Endometrium (tissue), 2 donors: ENCODE measurements around the gene SLC22A7.
"Not testable (repeated sequence)": the region's sequence is repeated elsewhere in the genome, so short reads cannot be mapped to it uniquely, and the experiment has no call there.

Experiments
- FAIRE-seq: peaks from 2 replicates; lab custom pipeline; 2012; peaks lifted over from hg19 to GRCh38; lab: Jason Lieb, UNC
- donor health status: control.
- donor health status: control.

Gene SLC22A7

DNA sequence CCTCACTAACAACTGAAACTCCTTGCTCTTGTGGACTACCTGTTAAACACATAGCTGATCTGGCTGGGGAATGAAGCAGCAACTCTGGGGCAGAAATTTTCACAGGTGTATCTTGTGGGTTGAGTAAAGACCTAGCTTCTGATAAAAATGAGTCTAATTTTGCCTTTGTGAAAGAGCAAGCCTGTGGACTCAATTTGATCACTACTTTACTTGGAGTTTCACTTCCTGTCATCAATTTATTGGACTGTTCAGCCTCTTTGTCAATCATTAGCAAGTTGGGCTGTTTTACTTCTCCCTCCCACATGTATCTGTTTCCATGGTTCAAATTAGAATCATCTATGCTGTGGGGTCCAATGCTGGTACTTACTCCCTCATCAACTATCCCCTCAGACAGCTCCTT is 40.2 kb downstream of the SLC22A7 start:
- no peak for FAIRE-seq

DNA sequence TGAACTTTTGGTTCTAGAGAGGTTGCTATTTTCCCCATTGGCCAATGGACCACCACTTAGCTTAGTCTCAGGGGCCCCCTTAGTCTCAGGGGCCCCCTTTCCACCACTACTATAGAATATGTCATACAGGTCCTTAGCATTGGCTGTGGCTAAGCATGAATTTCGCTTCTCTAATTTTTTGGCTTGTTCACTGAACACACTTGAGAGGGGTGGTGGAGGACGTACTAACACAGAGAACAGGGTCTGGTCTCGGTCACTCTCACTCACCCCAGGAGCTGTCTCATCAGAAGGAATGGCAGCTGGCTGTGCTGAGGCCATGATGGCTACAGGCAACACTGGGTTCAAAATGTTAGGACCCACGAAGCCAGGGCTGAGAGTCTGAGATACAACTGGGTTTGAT is 41.1 kb downstream of the SLC22A7 start:
- no peak for FAIRE-seq

DNA sequence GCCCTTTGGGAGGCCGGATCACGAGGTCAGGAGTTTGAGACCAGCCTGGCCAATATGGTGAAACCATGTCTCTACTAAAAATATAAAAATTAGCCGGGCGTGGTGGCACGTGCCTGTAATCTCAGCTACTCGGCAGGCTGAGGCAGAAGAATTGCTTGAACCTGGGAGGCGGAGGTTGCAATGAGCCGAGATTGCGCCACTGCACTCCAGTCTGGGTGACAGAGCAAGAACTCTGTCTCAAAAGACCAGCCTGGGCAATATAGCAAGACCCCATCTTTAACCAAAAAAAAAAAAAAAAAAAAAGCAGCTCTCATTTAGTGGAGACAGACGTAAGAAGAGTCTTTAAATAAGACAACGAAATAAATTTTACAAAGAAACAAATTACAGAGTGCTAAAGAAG is 48.2 kb downstream of the SLC22A7 start:
- FAIRE-seq, result not testable (repeated sequence)

DNA sequence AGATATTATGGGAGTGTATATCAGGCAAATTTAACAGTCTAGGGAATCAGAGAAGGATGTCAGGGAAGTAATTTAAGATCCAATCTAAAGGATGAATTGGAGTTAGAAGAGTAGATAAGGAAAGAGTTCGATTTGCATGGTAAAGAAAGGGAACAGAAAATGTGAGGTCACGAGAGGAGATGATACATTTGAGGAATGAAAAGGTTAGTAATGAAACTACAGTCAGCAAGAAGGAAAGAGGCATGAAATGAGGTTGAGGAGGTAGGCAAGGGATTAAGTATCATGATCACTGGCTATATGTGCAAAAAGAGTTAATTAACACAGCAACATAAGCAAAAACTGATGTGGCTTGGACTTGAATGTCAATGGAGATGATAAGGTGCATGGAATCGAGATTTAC is 49.0 kb downstream of the SLC22A7 start:
- no peak for FAIRE-seq

DNA sequence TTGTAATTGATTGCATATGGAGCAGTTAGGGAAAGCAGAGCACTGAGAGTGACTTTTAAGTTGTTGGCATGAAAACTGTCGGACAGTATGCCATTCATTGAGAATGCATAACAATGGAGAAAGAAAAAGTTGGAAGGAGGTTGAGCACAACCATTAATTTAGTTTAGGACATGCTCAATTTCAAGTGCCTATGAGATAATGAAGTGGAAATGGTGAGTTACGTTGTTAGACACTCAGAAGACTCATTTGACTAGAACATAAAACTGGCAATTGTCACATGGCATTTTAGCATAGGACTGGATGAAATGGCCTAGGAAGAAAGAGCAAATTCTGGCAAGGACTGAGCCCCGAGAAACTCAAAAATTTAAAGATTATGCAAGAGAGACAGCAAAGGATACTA is 49.4 kb downstream of the SLC22A7 start:
- no peak for FAIRE-seq

DNA sequence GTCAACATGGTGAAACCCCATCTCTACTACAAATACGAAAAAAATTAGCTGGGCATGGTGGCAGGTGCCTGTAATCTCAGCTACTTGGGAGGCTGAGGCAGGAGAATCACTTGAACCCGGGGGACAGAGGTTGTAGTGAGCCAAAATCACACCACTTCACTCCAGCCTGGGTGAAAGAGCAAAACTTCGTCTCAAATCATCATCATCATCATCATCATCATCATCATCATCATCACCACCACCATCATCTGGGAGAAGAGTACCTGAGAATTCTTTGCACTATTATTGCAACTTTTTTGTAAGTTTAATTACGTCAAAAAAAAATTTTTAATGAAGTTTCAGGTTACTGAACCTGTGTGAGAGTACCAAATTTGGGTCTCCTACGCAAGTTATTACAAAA is 53.9 kb downstream of the SLC22A7 start:
- not testable (repeated sequence) for FAIRE-seq
